K562 (cell line): ENCODE data around the gene DYRK1A. TPM values are rescaled to one million over a fixed set of nuclear protein-coding genes. Genes with fewer than 3 reads are reported as not detected.

Source experiments
- DLX4 ChIP-seq: fragments of 250-450 bp; sonication (Bioruptor Pico); IDR thresholded peaks from 2 replicates; pipeline ENCODE4 v1.6.1; 2021; ENCODE audit warnings: mild to moderate bottlenecking
- KAT8 ChIP-seq: fragments of 450-650 bp; IDR thresholded peaks from 2 replicates; pipeline ENCODE4 v1.6.1; 2016; ENCODE audit warnings: low read depth, mild to moderate bottlenecking
- KDM1A ChIP-seq, 2 experiments: fragments of 450-650 bp; IDR thresholded peaks; 2 replicates each; pipeline ENCODE4 v1.6.1; 2016; ENCODE audit warnings: mild to moderate bottlenecking in 2 of 2
- MBD1 ChIP-seq: fragments of 250-450 bp; sonication (Bioruptor Pico); IDR thresholded peaks from 2 replicates; pipeline ENCODE4 v1.8.0; 2022; ENCODE audit warnings: inconsistent platforms
- SREBF2 ChIP-seq: sonication (generic); formaldehyde crosslinking; IDR thresholded peaks from 2 replicates; pipeline ENCODE4 v1.4.0; 2020; ENCODE audit warnings: mild to moderate bottlenecking, missing genetic modification reagents
- YBX1 ChIP-seq: fragments of 450-650 bp; IDR thresholded peaks from 2 replicates; pipeline ENCODE4 v1.7.1; 2016; ENCODE audit warnings: mild to moderate bottlenecking
- ZC3H11A ChIP-seq: IDR thresholded peaks from 2 replicates; pipeline ENCODE4 v1.6.1; 2012; ENCODE audit warnings: low read depth, low read length, improper control_type of control experiment
- ZNF184 ChIP-seq: sonication (generic); formaldehyde crosslinking; IDR thresholded peaks from 2 replicates; pipeline ENCODE4 v1.5.0; 2020; ENCODE audit warnings: missing genetic modification reagents
- ZNF232 ChIP-seq: sonication (generic); formaldehyde crosslinking; IDR thresholded peaks from 2 replicates; pipeline ENCODE4 v1.8.0; 2022; ENCODE audit warnings: mild to moderate bottlenecking, missing genetic modification reagents
- ZNF584 ChIP-seq: fragments of 200-800 bp; sonication (Bioruptor generic); IDR thresholded peaks from 2 replicates; pipeline ENCODE4 v1.6.1; 2016; ENCODE audit warnings: low read depth, mild to moderate bottlenecking, missing genetic modification characterization, missing compliant biosample characterization
- ZSCAN32 ChIP-seq: fragments of 450-650 bp; formaldehyde crosslinking; IDR thresholded peaks from 2 replicates; pipeline ENCODE4 v1.4.0; 2020; ENCODE audit warnings: mild to moderate bottlenecking, moderate library complexity
- polyA plus RNA-seq, 8 experiments: library from polyadenylated mRNA; depleted of rRNA in 4 of 8; stranded (reverse) in 5 of 8; unstranded in 3 of 8; fragments of >200 nt; fragmentation: Nextera tagmentation in 2 of 8; fragmentation: Illumina TruSeq in 1 of 8; extraction: Ambion mirVana in 2 of 8; extraction: Trizol in 1 of 8; gene quantifications; 2 replicates each; pipeline versions ENCODE4 v1.2.1 to v1.2.3, GENCODE V29; 2011 to 2014; ENCODE audit warnings: inconsistent platforms in 1 of 8, missing spikeins in 1 of 8
- total RNA-seq, 7 experiments: library from RNA; depleted of rRNA in 6 of 7; stranded (reverse); fragments of >200 nt in 6 of 7; fragmentation: Illumina TruSeq in 2 of 7; extraction: Trizol in 2 of 7; gene quantifications; 2 replicates each; pipeline versions ENCODE4 v1.2.1 to v1.2.3, GENCODE V29; 2011 to 2021; ENCODE audit warnings: low replicate concordance in 1 of 7
- TF ChIP-seq, protein P1 (sequence below): sonication (generic); formaldehyde crosslinking; IDR thresholded peaks from 2 replicates; pipeline ENCODE4 v1.4.0; 2020; ENCODE audit warnings: mild to moderate bottlenecking, missing genetic modification reagents
- TF ChIP-seq, protein P2 (sequence below): fragments of 450-650 bp; IDR thresholded peaks from 2 replicates; pipeline ENCODE4 v1.6.1; 2018; ENCODE audit not compliant: partially characterized antibody
- TF ChIP-seq, protein P3 (sequence below): sonication (generic); formaldehyde crosslinking; IDR thresholded peaks from 2 replicates; pipeline ENCODE4 v1.8.0; 2022; ENCODE audit warnings: missing genetic modification reagents, mild to moderate bottlenecking, moderate library complexity, borderline replicate concordance
- TF ChIP-seq, protein P4 (sequence below): fragments of 450-650 bp; formaldehyde crosslinking; IDR thresholded peaks from 2 replicates; pipeline ENCODE4 v1.4.0; 2020; ENCODE audit warnings: mild to moderate bottlenecking, mixed read lengths

DYRK1A gene
- total and polyA plus RNA-seq, 9 of the 15 experiments (the other 6 are each of a cell fraction or from before 2014, with no cell fraction given), result 3.7 to 64.8 (median 42.3) TPM

DNA sequence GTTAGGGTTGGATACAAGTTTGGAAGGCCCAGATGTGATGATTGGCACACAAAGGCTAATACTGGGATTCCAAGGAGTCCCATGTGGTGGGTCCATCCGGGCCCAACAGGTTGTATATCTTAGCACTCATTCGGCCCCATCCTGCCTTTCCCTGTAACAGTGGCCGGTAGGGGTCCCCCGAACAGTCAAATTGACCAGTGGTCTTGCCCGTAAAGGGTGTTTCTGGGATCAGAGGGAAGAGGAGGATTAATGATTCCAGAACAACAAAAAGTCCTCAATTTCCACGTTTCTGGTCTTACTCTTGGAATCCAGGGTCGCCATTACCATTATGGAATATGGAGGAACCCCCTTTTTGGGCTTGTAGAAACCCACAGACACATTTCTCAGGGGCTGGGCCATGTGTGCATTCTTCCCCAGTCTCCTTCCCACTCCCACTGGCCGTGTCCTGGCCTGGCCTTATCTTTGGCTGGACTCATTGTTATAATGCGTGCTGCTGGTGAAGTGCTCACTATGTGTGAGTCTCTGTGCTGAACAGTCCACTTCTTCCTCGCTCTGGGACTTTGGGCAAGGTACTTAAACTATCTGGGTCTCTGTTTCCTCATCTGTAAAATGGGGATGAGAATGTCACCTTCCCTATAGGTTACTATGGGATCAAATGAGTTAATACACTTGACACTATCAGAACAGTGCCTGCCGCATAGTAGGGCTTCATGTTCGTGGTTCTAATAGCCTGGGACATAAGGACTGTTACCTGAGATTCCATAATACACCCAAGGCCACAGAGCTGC, 161.8 kb downstream of the DYRK1A start (continued):
- TF ChIP-seq MBD1 (CRISPR knock-in tag), result no peak
- peak; percentile 34 to 51; a peak in 2 of 4 replicates for TF ChIP-seq KDM1A (IDR thresholded peaks at IDR 0.05)
- no peak for TF ChIP-seq DLX4 (CRISPR knock-in tag)
- no peak for TF ChIP-seq KAT8
- TF ChIP-seq, protein P1, sequence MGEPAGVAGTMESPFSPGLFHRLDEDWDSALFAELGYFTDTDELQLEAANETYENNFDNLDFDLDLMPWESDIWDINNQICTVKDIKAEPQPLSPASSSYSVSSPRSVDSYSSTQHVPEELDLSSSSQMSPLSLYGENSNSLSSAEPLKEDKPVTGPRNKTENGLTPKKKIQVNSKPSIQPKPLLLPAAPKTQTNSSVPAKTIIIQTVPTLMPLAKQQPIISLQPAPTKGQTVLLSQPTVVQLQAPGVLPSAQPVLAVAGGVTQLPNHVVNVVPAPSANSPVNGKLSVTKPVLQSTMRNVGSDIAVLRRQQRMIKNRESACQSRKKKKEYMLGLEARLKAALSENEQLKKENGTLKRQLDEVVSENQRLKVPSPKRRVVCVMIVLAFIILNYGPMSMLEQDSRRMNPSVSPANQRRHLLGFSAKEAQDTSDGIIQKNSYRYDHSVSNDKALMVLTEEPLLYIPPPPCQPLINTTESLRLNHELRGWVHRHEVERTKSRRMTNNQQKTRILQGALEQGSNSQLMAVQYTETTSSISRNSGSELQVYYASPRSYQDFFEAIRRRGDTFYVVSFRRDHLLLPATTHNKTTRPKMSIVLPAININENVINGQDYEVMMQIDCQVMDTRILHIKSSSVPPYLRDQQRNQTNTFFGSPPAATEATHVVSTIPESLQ (CRISPR knock-in tag), result no peak
- no peak for TF ChIP-seq ZSCAN32
- TF ChIP-seq, protein P2, sequence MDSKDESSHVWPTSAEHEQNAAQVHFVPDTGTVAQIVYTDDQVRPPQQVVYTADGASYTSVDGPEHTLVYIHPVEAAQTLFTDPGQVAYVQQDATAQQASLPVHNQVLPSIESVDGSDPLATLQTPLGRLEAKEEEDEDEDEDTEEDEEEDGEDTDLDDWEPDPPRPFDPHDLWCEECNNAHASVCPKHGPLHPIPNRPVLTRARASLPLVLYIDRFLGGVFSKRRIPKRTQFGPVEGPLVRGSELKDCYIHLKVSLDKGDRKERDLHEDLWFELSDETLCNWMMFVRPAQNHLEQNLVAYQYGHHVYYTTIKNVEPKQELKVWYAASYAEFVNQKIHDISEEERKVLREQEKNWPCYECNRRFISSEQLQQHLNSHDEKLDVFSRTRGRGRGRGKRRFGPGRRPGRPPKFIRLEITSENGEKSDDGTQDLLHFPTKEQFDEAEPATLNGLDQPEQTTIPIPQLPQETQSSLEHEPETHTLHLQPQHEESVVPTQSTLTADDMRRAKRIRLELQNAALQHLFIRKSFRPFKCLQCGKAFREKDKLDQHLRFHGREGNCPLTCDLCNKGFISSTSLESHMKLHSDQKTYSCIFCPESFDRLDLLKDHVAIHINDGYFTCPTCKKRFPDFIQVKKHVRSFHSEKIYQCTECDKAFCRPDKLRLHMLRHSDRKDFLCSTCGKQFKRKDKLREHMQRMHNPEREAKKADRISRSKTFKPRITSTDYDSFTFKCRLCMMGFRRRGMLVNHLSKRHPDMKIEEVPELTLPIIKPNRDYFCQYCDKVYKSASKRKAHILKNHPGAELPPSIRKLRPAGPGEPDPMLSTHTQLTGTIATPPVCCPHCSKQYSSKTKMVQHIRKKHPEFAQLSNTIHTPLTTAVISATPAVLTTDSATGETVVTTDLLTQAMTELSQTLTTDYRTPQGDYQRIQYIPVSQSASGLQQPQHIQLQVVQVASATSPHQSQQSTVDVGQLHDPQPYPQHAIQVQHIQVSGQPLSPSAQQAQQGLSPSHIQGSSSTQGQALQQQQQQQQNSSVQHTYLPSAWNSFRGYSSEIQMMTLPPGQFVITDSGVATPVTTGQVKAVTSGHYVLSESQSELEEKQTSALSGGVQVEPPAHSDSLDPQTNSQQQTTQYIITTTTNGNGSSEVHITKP, result peak; percentile 67
- TF ChIP-seq YBX1, result no peak
- TF ChIP-seq ZNF584 (CRISPR knock-in tag), result no peak
- no peak for TF ChIP-seq ZC3H11A
- TF ChIP-seq, protein P3, sequence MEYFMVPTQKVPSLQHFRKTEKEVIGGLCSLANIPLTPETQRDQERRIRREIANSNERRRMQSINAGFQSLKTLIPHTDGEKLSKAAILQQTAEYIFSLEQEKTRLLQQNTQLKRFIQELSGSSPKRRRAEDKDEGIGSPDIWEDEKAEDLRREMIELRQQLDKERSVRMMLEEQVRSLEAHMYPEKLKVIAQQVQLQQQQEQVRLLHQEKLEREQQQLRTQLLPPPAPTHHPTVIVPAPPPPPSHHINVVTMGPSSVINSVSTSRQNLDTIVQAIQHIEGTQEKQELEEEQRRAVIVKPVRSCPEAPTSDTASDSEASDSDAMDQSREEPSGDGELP, result no peak
- no peak for TF ChIP-seq ZNF232 (CRISPR knock-in tag)
- no peak for TF ChIP-seq ZNF184 (CRISPR knock-in tag)
- no peak for TF ChIP-seq SREBF2 (CRISPR knock-in tag)
- TF ChIP-seq, protein P4, sequence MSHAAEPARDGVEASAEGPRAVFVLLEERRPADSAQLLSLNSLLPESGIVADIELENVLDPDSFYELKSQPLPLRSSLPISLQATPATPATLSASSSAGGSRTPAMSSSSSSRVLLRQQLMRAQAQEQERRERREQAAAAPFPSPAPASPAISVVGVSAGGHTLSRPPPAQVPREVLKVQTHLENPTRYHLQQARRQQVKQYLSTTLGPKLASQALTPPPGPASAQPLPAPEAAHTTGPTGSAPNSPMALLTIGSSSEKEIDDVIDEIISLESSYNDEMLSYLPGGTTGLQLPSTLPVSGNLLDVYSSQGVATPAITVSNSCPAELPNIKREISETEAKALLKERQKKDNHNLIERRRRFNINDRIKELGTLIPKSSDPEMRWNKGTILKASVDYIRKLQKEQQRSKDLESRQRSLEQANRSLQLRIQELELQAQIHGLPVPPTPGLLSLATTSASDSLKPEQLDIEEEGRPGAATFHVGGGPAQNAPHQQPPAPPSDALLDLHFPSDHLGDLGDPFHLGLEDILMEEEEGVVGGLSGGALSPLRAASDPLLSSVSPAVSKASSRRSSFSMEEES (CRISPR knock-in tag), result no peak
